ENCODE results near the gene FARP1.

The FARP1 gene

DNA sequence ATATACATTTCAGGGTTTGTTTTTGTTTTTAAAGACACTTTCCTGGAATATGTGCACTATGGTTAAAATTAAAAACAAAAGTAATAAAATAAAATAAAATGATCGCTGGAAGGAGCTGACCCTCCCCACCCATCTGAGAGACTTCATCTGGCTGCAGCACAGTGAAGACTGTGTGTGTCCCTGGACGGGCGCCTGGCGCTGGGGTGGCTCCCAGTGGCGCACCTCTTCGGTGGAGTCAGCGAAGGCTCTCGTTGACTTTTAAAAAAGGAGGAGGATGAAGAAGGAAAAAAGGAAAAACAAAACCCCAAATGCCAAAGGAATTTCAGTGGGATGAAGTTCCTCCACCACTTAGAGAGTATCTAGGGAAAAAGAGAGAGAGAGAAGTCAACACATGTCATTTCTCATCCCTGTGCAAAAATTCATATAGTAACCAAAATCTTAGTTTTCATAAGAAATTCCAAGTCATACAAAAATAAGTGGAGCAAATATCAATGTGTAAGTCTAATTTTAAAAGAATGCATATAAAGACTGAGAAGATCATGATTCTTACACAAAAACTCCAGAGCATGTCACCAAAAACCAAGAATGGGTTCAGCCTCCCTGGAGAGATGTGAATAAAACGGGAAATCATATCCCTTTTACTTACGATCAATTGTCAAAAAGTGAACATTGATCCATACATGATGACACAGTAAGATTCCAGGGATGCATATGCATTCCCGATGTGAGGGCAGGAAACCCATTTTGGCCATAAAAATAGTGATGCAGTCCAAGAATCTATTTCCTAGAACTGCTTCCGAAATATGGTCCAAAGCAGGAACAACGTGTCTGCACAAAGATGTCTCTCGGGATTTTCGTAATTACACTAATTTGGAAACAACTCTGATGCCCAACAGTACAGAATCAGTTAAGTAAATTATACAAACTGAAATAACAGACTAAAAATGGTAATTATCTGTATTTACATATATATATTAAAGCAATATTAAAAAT, 310.3 kb downstream of the FARP1 start:
- DNase-seq (ENCODE audit: low read depth in 1 of 2, low spot score in 1 of 2), result no peak

DNA sequence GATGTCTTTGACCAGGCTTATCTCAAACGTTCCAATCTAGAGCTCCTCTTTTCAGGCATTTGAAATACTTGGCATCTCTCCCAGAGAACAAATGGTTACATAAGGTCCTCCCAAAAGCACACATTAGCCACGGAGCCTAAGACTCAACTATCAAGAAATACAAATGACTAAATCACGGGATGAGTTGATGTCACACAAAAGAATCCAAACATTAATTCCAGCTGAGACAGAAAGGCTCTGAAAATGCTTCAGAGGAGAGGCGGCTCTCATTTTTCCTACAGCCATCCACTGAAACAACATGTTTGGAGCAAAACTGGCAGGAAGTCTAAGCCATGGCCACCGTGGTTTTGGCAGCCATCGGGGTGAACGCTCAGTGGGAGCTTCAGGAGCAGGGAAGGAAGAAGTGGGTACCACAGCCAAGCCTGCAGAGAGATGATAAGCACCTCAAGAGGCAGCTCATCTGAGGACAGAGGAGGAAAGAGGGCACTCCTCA, 311.5 kb downstream of the FARP1 start:
- no peak for DNase-seq (ENCODE audit: low read depth in 1 of 2, low spot score in 1 of 2)

DNA sequence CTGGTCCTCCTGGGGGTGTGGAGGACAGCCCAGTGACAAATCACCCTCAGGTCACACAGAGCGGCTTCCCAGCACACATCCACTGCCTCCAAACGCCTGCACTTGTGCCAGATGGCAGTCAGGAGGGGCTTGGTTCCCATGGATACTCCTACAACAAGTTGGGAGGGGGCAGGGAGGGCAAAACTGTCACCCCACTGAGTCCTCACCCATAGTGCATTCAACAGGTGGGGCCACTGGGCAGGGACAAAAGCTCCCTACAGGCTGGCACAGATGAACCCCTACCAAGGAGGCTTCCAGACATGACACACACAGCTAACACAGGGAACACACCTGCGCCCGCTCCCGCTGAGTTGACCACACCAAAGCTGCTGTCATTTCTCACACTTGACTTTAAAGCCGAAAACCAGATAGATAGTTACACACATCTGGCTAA, 313.5 kb downstream of the FARP1 start:
- no peak for DNase-seq (ENCODE audit: low read depth in 1 of 2, low spot score in 1 of 2)

DNA sequence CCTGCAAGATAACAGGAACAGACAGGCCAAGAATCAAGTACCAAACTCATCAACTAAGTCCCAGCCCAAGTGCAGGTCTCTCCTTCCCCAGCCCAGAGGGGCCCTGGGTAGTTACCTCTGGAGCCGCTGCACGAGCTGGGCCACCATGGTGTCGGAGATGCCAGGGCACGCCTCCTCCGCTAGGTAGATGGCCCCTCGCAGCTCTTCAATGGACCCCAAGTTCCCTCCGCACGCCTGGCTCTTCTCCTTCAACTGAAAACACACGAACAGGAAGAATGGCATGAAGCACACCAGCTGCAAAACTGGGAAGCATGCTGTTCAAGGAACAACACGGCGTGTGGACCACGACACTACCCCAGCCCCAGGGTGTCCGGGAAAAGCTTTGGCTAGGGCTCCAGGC, 314.2 kb downstream of the FARP1 start:
- DNase-seq (ENCODE audit: low read depth in 1 of 2, low spot score in 1 of 2), result no peak

DNA sequence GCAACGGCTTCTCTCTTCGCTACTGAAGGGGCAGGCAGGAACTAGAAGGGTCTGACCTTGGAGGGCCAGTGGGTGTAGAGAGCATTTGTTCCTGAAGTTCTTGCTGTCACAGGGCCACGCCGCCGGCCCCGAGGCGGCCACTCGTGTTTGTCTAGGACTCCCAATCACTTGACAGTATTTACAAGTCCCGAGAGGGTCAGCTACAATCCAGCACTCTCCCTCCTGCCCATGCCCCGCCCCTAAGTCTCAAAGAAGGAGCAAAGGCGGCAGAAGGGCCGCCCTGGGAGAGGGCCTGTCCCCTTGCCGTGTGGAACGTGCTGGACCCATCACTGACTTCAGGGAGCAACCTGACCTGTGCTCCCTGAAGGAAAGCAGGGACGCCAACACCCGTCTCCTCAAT, 315.5 kb downstream of the FARP1 start:
- no peak for DNase-seq (ENCODE audit: low read depth in 1 of 2, low spot score in 1 of 2)

DNA sequence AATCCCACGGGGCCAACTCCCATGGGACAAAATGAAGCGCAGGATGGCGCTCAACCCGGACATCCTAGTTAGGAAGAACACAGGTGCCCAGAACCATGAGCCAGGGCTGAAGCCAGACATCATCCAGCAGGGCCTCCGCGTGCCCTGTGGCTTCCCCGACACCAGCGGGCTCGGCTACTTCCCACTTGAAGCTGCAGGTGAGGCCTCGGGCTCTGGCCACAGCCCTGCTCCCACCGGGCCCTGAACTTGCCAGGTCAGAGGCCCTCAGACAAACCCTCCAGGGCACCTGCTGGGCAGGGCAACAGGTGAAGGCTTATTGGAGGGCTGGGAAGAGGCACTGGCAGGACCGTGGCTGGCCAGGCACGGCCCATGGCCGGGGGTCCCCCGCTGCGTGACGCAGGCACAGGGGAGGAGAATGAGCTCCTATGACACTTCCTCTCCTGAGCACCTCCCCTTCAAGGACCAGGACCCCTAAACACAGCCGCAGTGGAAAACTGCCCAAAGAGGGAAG, 316.3 kb downstream of the FARP1 start:
- DNase-seq (ENCODE audit: low read depth in 1 of 2, low spot score in 1 of 2), result no peak

DNA sequence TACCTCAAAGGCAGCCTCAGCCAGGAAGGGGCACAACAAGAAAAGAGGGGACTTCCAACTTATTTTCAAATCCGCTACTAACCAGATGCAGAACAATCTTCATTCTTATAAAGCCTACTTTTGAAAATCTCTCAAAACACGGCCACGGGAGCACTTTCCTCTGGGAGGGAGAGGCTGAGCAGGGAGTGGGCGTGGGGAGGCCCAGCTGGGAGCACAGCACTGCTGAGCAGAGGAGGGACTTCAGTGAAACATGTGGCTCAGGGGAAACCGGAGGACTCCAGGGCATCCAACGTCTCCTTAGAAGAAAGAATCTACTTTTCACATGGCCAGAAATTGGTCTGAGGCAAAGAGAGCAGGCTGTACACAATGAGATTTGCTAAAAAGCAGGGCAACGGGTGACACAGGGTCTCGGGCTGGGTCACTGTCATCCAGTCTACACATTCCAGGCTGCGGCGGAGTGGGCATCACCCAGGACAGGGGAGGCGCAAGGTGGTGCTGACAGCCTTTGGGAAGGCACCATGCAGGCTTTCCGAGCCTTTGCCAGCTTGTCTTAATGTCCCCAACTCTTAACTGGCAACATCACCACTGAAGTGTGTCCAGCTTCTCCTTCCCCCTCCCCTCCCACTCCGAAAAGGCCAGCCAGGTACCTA, 317.0 kb downstream of the FARP1 start:
- DNase-seq (ENCODE audit: low read depth in 1 of 2, low spot score in 1 of 2), result no peak

DNA sequence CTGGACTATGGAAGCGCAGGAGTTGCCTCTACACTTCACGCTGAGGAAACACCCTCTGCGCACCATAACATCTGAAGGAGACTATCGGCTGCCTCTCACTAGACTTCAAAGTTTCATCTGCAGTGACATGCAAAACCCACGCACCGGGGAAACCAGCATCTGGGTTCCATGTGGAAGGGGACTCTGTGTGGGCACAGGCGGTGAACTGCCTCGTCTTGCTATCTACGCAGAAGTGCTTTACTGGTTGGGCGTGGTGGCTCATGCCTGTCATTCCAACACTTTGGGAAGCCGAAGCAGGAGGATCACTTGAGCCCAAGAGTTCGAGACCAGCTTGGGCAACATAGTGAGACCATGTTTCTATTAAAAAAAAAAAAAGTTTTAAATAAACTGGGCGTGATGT, 317.6 kb downstream of the FARP1 start:
- DNase-seq (ENCODE audit: low read depth in 1 of 2, low spot score in 1 of 2), result no peak

DNA sequence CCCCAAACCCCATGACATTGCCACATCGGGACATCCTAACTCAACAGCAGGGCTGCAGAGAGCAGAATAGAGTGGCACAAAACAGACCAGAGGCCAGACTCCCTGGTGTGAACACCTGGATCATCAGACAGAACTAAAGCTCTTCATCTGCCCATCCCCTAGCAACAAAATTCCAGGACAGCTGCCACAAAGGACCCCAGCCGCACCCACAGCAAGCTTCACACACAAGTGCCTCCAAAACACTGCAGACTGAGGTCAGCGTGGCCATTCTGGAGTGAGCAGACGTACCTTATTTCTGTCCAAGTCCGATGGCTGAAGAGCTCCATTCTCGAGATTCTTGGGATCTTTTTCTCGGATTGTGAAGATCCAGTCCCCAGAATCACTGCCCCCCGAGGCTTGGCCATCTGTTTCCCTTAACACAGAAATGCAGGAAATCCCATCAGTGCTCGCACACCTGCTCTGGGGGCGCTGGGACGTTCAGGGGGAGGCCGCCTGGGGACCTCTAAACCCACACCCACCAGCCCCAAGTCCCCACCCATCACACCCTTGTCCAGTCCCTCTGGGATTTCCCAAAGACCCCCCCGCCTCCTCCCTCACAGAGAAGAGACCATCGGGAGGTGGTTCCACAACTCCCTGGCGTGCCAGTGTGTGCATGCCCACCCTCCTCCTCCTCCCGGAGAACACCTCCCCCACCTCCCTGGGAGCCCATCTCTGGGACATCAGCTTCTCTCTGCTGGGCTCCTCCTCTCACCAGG, 318.8 kb downstream of the FARP1 start:
- DNase-seq (ENCODE audit: low read depth in 1 of 2, low spot score in 1 of 2), result no peak

DNA sequence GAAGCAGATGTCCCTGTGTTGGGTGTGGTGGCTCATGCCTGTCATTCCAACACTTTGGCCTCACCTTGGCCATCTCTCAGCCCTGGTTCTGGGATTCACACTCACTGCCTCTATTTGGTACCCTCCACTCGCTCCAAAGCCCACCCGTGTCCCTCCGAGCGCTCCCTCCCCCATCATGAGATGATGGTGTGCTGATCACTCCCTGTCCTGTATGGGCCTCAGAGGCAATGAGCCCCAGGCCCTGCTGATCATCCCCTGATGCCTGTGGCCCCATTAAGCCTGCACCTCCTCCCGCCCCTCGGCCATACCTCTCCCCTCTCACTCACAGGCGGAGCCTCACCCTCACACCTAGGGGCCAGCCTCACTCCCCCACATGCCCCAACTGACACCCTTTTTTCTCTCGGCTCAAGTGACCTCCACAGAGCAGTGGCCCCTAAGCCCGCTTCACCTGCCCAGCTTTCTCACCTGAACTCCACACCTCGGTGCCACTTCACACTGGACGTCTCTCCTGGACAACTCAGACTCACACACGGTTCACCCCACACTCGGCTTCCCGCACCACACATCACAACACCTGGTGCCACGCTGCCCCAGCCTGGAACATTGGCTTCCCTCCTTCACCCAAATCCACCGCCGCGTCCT, 319.5 kb downstream of the FARP1 start:
- DNase-seq (ENCODE audit: low read depth in 1 of 2, low spot score in 1 of 2), result no peak

DNA sequence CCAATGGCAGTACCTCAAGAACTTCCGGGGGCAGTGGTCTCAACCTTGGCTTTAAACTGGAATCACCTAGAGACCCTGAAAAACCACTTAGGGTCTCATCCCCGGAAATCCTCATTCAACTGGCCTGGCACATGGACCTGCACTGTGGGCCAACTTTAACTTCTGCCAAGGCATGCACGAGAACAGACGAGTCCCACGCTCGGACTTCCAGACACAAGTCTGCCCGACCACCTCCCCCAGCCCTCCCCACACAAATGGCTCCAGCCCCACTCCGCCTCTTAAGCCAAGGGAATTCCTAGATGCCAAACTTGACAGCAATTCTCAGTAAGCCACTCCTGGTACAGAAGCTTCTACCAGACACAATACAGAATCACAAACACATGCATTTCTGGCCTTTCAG, 320.1 kb downstream of the FARP1 start:
- no peak for DNase-seq (ENCODE audit: low read depth in 1 of 2, low spot score in 1 of 2)

DNA sequence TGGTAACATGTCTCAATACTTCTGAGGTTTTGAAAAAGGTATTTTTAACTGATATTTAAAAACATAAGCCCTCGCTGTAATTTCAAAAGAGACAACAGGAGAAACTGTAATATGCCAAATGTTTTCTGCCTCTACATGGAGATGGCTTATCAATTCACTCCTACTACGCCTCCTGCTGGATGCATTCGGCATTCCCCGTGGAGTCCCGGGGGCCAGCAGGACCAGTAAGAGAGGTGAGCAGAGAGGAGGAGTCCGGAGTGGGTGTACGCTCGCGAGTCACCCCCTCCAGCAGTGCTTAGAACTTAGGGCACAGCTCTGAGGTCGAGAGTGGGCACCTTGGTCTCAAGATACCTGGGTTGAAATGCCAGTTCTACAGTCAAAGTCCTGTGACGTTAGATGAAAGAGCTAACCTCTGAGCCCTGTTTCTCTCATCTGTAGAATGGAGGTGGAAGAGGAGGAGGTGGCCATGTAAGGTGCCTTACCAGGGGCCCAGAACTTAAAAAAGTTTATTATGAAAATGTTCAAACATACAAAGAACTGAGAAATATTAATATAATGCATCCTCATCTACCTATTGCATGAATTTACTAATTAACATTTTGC, 323.8 kb downstream of the FARP1 start:
- peak in 1 of 2 donors; percentile 33 for DNase-seq (ENCODE audit: low read depth in 1 of 2, low spot score in 1 of 2)

DNA sequence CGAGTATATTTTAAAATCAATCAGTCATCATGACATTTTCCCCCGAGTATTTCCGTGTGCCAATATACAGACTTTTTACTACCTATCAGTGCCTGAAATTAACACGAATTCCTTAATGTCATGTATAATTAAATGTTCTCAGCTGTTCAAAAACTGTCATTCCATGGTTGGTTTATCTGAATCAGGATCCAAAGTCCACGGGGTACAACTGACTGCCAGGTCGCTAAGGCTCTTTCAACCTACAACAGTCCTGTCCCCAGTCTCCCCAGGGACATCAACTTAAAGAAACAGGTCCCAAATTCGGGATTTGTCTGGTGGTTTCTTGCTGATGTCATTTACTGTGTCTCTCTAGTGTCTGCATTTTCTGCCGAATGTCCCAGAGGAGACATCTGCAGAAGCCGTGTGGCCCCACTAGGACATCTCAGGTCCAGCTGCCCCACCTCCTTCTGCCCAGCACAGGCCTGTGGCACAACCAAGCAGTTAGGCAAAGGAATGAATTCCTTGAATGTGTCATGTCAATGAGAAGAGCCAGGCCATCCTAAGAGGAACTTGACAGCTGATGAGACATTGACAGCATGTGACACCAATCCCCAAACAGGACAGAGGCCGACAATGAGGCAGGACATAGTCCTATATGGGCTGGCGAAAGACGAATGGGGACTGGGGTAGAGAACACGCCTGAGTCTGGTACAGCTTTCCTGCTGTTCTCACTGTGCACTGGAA, 324.5 kb downstream of the FARP1 start:
- no peak for DNase-seq (ENCODE audit: low read depth in 1 of 2, low spot score in 1 of 2)

DNA sequence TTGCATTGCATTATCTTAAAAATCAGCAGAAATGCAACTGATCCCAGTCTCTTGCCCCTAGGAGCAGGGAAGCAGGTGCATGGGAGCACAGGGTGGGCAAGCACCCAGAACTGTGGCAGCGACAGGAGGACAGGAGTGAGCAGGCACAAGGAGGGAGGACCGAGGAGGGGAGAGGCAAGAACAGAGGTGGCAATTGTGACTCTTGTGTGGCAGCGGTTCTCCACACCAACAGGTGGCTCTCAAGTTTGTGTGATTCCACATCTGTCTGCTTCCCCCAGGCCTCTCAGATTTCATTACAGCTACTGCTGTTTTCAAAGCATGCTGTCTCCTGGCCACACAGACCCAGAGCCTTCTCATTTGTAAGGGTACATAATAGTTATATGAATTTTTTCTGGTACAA, 325.5 kb downstream of the FARP1 start:
- no peak for DNase-seq (ENCODE audit: low read depth in 1 of 2, low spot score in 1 of 2)

DNA sequence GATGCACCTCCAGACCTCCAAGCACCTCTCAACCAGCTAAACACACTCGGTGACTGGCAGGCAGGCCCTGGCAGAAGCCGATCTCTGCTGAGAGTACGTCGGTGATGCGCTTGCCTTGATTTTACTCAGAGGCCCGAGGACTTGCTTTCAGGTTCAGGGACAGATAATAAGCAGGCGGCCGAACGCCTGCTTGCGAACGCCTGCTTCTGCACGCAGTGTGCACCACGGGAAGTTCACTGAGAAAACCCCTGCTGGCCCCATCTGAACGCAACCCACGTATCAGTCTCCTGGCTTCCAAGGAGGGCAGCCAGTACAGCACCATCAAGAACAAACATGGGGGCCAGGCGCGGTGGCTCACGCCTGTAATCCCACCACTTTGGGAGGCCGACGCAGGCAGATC, 326.0 kb downstream of the FARP1 start:
- DNase-seq (ENCODE audit: low read depth in 1 of 2, low spot score in 1 of 2), result no peak

DNA sequence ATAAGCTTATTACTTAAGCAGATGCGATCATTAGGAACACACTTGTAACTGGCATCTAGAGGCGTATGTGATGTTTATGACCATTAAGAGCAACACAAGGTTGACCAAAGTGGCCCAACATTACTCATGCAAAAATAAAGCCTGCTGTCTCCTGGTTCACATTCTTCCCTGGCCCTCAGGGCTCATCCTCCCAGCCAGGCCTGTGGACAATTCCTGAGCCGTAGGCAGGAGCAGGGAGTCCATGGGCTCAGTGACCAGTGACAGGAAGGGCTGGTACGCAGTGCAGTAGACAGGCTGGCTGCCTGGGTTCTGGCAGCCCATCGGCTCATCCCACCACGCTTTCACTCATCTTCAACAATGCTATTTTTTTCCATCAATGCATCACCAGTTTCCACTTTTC, 328.0 kb downstream of the FARP1 start:
- no peak for DNase-seq (ENCODE audit: low read depth in 1 of 2, low spot score in 1 of 2)

DNA sequence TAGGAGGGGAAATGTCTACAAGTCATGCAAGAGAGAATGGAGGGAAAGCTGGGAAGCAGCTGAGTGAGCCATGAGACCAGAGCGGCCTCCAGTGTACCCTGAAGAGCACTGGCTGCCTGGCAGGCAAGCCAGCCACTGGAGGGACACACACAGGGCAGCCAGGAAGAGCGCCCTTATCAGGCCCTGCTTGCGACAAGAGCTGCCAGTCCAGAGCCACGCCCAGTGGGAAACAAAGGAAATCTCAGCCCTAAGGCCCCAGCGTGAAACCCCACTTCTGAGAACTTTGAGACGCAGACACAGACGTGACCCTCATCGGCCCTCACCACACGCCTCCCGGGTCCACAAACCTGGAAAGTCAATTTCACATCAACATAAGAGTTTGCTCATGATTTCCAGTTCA, 329.0 kb downstream of the FARP1 start:
- no peak for DNase-seq (ENCODE audit: low read depth in 1 of 2, low spot score in 1 of 2)

DNA sequence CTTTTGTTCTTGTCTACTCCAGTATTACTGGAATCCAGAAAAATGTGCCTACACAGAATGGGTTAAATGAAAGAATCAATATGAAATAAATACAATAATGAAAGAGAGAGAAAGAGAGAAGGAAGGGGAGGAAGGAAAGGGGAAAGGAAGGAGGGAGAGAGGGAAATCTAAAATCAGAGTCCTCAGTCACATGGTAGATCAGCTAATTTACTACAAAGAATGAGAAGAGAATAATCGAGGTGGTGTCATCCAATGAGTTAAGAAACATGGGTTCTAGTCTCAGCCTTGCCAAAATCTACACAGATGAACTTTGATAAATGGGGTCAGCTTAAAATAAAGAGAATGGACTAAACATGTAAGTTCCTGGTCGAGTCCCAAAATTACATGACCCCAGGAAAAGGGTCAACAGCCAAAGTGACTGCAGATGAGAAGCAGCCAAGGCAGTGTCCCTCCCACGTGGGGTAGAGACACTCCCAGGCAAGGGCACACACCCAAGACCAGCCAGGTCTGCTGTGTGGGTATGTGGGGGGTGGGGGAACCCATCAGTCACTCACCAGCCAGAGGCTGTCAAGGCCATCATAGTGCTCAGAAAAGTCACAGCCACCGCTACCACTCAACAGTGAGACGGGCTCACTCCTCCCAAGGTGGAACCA, 330.4 kb downstream of the FARP1 start:
- no peak for DNase-seq (ENCODE audit: low read depth in 1 of 2, low spot score in 1 of 2)

DNA sequence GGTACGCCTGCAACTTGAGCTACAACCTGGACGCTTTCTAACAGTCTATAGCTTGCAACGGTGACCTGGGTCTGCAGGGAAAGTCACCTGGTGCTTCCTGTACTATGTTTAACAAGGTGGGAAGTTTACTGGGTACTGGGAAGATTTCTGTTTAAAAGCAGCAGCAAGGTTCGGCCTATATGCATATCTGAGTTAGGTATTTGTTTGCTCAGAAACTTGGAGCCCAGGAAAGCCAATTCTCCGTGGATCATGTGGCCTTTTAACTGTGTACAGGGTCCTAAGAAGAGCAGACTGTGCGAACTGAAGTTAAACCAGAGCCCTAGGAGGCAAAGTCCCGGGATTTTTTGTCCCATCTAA, 330.9 kb downstream of the FARP1 start:
- DNase-seq (ENCODE audit: low read depth in 1 of 2, low spot score in 1 of 2), result no peak
